ENCODE data around the gene FECH. TPM values are rescaled to one million over a fixed set of nuclear protein-coding genes. Genes with fewer than 3 reads are reported as not detected.

FECH gene
- total RNA-seq, 1 experiment from 2014 or later: 24.1 TPM

DNA sequence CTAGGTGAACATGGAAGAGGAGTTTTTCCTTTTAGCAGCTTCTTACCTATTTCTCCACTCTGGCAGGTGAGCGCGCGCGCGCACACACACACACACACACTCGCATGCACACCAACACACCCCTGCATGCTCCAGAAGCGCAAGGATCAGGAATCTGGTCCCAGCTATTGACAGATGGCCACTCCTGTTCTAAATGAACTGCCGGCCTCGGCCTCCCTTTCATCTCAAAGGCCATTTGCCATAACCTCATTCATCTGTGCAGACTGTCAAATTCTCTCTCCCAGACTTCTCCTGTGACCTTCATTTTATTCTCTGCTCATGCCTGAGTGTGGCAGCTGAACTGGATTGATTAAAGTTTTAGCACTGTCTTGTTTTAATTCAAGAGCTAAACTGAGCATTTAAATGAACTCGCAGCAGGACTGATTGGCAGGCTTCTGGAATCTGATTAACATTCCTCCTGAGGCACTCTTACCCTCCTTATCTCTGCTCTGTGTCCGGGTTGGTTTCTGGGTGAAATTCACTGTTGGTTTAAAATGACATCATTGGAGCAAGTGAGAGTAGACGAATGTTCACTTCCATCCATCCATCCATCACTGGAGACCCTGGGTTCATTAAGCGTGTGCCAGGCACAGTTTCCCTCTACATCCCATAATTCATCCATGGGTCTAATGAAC is 58.8 kb downstream of the FECH start:
- no peak overlapping the region for H4K8ac ChIP-seq (replicated peaks; ENCODE audit: insufficient read length, low read depth, low read length)
- H3K9ac ChIP-seq (ENCODE audit: extremely low read depth, insufficient read length, low read length): no peak overlapping the region
- DNase-seq: no peak
- WGBS (ENCODE audit: extremely low coverage, insufficient read length, low lambda C conversion rate): no CpG with 5 or more reads among the region's 13 CpGs
- H3K23me2 ChIP-seq (ENCODE audit: insufficient read length, low read depth, low read length, poor library complexity, severe bottlenecking): no peaks in the 10 kb centered on the region
- no peak overlapping the region for H3K56ac ChIP-seq (ENCODE audit: insufficient read length, low read depth, low read length)
- no peaks in the 10 kb centered on the region for H3K79me1 ChIP-seq (ENCODE audit: insufficient read depth, low read depth, low read length, poor library complexity, severe bottlenecking)
- H3K14ac ChIP-seq (ENCODE audit: insufficient read depth, low read length): no peak overlapping the region
- peaks cover under 1% of the 10 kb centered on the region; the same call in 1 of the 2 replicates for H3K4me1 ChIP-seq (ENCODE audit: insufficient read depth, low read length)
- Mint-ChIP-seq H3K4me1 (peaks cover 12 to 16% of the 10 kb centered on the region in 2 experiments), H3K36me3 (ENCODE audit: insufficient read depth in 1 of 3, low read depth in 3 of 3) (peaks cover 0 to 4% (median 0%) of the 10 kb centered on the region in 3 experiments; a peak in 3 of 7 replicates), H3K9me3 (peaks cover 3 to 7% of the 10 kb centered on the region in 2 experiments; a peak in 3 of 5 replicates), H3K4me3 (no peak overlapping the region), H3K27ac (no peak overlapping the region), H3K27me3 (ENCODE audit: low read depth) (peaks cover 2% of the 10 kb centered on the region; the same call in 1 of the 2 replicates)
- no peak overlapping the region for H4K91ac ChIP-seq (ENCODE audit: insufficient read length, low read depth, low read length)
- H3K27ac ChIP-seq (ENCODE audit: insufficient read length, low read depth, low read length): no peak overlapping the region
- H2BK20ac ChIP-seq (ENCODE audit: low read depth, low read length, poor library complexity, severe bottlenecking): no peak overlapping the region
- H2AK5ac ChIP-seq (ENCODE audit: insufficient read length, low read length): no peak overlapping the region
- H2BK12ac ChIP-seq (ENCODE audit: insufficient read length, low read depth, low read length): no peak overlapping the region
- no peaks in the 10 kb centered on the region for H4K20me1 ChIP-seq (ENCODE audit: control insufficient read depth, insufficient read depth, insufficient read length)
- H3K79me2 ChIP-seq (ENCODE audit: insufficient read depth, low read length): no peaks in the 10 kb centered on the region
- no peak overlapping the region for H2BK15ac ChIP-seq (ENCODE audit: low read depth, low read length)
- H3K18ac ChIP-seq (ENCODE audit: insufficient read length, low read depth, low read length): no peak overlapping the region
- H3K23ac ChIP-seq (ENCODE audit: insufficient read length, low read depth, low read length): no peak overlapping the region
- H2BK120ac ChIP-seq (ENCODE audit: low read depth, low read length, poor library complexity, severe bottlenecking): no peak overlapping the region
- no peak for TF ChIP-seq CTCF (conservative IDR thresholded peaks at IDR 0.05)
- no peak overlapping the region for H2AFZ ChIP-seq (ENCODE audit: low read length)
- H3K4me2 ChIP-seq (ENCODE audit: insufficient read depth, insufficient read length, low read length): no peak overlapping the region
- H2BK5ac ChIP-seq (ENCODE audit: insufficient read length, low read length): no peak overlapping the region
- no peaks in the 10 kb centered on the region for H3K9me3 ChIP-seq (ENCODE audit: control insufficient read depth, low read depth, low read length)
- H3T11ph ChIP-seq (ENCODE audit: low read length): no peak overlapping the region
- no peaks in the 10 kb centered on the region for H3K27me3 ChIP-seq (ENCODE audit: insufficient read depth, low read length)
- no peak overlapping the region for H3K4ac ChIP-seq (ENCODE audit: low read depth, low read length)
- no peak overlapping the region for H4K5ac ChIP-seq (ENCODE audit: insufficient read length, low read depth, low read length)

Data from H9 (cell line).